Posterior vena cava (tissue), 2 donors: ENCODE results near the gene ZNF48. TPM values are rescaled to one million over a fixed set of nuclear protein-coding genes. Genes with fewer than 3 reads are reported as not detected.

Experiments
- DNase-seq: peaks from one replicate; pipeline ENCODE4 v3.0.0-alpha.2; 2020; ENCODE audit warnings: low spot score
- intact Hi-C, 2 donors: fragments of 100-400 bp; cut with DNase I; formaldehyde crosslinking; loops; one replicate each; pipeline versions ENCODE4 v1.14.1 to v1.14.2; 2022 to 2023
- long read RNA-seq, 2 donors: library from polyadenylated mRNA; unstranded; transcript quantifications; one replicate each; pipeline ENCODE4 v2.0.0, GENCODE V29; 2020 to 2021
- total RNA-seq, 2 donors: library from RNA; stranded (reverse); fragmentation: NEBNext Ultra II Directional; extraction: Animal tissue kit (Norgen Biotek cat#: 25700); gene quantifications; one replicate each; pipeline ENCODE4 v1.2.1, GENCODE V29; 2021
- donor health status: DM: yes; HTN: yes; CAD: no.
- donor health status: DM: yes; HTN: yes; CAD: no.

ZNF48 gene
- 1 to 10 TPM; 6.2 to 6.5 TPM for total RNA-seq
- long read RNA-seq, donor 1, partial matches to known transcripts, result 0 of 2 reads
- long read RNA-seq, donor 1, other reads (novel, unspliced or antisense), result 1 of 2 reads
- long read RNA-seq, donor 2, partial matches to known transcripts, result 0 of 1 reads
- long read RNA-seq, donor 2, other reads (novel, unspliced or antisense), result 1 of 1 reads

DNA sequence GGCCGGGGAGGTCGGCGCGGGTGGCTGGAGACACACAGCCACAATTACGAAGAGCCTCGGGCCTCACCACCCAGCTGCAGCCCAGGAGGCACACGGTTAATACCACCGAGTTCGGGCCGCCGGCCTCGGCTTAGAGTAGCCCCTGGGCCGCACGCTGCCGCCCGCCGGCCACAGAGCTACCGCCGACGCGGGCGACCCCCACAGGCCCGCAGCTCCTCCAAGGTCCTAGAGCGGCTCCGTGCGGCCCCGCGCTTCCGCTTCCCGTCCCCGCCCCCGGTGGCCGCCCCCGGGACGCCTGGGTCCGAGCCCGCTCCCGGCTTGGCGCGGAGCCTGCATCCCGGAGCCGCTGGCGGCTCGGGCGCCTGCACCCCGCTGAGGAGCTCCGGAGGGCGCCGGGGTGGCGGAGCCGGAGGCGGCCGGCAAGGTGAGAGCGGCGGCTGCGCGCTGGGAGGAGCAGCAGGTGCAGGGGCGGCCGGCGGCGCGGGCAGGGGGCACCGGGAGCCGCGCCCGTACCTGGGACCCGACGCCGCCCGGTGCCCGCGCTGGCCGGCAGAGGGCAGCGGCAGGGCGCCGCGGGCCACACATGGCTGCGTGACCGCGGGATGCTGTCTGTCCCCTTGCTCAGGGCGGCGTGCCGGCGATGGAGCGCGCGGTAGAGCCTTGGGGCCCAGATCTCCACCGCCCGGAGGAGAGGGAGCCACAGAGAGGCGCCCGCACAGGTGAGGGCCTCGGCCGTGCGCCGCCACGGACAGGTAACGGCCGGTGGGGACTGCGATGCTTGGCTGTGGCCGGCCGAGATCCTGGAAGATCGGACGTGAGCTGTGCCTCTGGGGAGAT lies at the start of gene ZNF48:
ZNF48 (plus strand) TSS at position 266 of the 837 bp plus-strand sequence; CDS start at position 641, 375 bp downstream.
- DNase-seq, result peak; percentile 97
- intact Hi-C loops, result no loop called here

DNA sequence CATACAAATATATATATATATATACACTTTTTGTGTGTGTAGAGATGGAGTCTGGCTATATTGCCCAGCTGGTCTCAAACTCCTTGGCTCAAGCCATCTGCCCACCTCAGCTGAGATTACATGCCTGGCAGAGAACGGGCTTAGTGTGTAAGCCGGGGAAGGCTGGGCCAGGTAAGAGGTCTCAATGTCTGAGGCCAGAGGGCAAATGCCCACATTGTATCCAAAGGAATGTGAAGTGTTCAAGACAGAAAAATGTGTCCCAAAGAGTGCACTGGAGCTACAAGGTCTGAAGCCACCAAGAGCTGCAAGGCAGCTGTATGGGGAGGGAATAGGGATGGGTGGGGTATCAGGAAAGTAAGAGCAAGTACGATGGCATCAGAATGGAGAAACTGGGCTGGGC lies 48.9 kb upstream of the ZNF48 start:
- intact Hi-C loops, result no loop called here
- no peak for DNase-seq

DNA sequence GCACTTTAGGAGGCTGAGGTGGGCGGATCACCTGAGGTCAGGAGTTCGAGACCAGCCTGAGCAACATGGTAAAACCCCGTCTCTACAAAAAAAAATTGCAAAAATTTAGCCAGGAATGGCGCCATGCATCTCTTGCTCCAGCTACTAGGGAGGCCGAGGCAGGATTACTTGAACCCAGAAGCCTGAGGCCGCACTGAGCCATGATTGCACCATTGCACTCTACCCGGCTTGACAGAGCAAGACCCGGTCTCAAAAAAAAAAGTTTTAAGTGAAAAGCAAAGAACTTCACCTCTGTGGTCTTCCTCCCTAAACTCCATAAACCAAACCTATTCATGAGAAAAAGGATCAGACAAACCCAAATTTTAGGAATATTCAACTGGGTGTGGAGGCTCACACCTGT lies 47.1 kb upstream of the ZNF48 start:
- intact Hi-C loops, result no loop called here
- DNase-seq, result peak; percentile 29

DNA sequence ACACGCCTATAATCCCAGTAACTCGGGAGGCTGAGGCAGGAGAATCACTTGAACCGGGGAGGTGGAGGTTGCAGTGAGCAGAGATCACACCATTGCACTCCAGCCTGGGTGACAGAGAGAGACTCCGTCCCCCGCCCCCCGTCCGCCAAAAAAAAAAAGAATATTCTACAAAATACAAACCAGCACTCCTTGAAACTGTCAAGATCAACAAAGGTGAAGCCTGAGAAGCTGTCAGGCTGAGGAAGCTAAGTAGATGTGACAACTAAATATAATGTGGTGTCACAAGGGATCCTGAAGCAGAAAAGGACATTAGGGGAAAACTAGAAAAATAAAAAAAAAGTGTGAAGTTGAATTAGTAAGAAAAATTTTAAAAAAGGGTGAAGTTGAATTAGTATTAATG lies 46.3 kb upstream of the ZNF48 start:
- intact Hi-C loops, result no loop called here
- no peak for DNase-seq

DNA sequence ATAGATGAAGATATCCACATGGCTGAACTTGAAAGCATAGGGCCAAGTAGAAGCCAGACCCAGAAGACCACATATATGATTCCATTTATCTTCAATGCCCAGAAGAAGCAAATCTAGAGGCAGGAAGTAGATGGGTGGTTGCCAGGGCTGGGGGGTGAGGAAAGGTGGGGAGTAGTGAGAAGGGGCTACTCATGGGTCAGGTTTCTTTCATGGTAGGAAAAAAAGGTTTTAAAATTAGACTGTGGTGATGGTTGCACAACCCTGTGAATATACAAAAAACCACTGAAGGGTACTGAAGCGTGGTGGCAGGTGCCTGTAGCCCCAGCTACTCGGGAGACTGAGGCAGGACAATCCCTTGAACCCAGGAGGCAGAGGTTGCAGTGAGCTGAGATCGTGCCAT lies 45.5 kb upstream of the ZNF48 start:
- intact Hi-C loops, result no loop called here

DNA sequence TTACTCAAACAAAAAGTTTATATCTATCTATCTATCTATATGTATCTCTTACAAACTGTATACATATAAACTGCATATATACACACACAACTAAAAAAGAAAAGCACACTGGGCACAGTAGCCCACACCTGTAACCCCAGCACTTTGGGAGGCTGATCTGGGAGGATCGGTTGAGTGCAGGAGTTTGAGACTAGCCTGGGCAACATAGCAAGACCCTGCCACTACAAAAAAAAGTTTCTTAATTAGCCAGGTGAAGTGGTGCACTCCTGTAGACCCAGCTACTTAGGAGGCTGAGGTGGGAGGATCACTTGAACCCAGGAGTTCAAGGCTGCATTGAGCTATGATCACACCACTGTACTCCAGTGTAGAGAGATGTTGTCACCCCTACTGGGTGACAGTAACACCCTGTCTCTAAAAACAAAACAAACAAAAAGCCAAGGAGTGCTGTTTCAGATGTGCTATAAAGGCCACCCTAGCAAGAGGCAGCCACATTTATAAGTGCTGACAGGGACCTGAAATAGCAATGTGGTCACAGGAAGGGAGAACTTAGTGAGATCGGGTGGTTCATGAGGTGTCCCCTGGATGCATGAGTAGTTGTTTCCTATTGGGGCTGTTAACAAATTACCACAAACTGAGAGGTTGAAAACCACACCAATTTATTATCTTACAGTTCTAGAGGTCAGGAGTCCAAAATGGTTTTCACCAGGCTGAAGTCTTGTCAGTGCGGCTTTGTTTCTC lies 44.9 kb upstream of the ZNF48 start:
- intact Hi-C loops, result no loop called here
- peak; percentile 4 for DNase-seq

More for the DNA sequence above, 45.5 kb upstream of the ZNF48 start:
- no peak for DNase-seq

DNA sequence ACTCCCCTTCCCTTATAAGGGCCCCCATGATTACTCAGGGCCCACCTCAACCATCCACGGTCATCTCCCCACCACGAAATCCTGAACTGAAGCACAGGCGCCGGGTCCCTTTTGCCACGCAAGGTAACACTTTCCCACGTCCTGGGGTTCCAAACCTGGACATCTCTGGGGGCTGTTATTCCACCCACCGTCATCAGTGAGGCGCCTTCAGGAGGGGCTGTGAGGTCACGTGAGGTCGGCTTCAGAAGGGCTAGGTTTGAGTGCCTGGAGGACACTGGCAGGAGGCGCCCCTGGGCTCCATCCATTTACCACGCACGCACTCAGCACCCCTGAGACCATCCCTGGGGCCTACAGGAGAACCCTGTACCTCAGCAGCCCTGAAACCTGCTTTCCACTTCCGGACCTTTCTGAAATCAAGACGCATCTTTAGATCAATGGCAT lies 44.2 kb upstream of the ZNF48 start:
- intact Hi-C loops, result no loop called here

DNA sequence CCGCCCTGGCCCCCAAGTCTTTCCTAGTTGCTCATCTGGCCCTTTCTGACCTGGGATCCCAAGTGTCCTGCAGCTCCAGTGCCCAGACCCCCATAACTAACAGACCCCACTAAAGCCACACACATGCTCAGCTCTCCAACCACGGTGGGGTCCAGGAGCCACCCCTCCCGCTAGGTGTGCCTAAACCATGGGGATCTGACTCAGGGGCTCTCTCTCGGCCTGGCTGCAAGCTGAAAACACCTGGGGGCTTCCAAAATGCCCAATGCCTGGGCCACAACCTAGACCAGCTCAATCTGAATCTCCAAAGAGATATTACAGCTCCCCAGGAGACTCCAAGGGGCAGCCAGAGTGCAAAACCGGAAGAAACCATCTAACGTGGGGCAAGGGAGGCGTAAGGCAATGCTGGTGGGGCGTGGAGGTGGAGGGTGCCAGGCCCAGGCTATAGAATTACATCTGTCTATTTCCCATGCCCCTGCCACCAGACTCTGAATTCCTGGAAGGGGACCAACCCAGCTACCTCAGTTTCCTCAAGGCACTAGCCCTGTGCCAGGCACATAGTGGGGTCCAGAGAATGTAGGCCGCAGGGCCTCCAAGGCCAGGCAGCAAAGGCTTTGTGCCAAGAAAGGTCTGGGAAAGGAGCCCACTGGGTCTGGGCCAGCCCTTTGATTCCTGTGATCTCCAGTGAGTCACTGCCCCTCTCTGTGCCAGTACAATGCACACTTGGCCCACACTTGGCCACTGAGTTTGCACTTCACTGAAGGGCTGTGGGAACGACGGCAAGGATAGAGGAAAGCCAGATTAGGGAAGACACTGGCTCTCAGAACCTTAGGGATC lies 43.4 kb upstream of the ZNF48 start:
- intact Hi-C loops, result no loop called here

More for the DNA sequence above, 44.2 kb upstream of the ZNF48 start:
- DNase-seq, result no peak

DNA sequence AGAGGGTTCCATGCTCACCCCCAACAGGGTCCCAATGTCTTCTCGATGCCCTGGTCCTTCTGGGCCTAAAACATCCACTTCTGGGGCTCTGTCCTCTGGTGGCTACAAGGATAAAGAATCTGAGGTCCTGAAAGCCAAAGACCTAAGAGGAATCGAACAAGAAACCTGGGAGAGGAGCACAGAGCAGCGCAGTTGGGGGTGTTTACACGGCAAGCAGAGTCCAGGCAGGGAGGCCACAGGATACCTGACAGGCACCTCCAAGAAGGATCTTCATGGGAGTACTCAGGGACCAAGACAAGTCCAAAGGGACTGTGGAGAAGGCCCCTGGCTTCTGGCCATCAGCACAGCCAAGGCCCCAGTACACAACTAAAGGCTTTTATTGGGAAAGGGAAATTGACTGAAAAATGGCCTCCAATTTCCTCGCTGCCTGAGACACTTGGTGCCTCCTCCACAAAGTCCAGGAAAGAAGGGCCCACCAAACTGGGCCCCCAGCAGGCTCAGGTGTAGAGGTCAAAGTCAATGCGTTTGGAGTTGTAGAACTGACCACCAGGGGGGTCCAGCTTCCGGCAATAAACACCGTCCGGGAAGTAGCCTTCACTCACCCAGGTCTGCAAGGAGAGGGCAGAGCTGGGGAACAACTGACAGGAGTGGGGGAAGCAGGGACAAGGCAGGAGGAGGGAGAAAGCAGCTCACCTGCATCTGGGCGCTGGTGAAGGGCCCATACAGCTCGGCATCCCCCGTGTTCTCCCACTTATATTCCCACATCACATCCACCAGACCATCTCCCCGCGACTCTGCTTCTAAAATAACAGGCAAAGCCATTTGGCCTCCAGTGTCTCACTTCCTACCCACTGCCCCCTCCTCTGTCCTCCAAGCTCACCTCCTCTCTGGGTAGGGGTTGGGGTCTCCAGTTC lies 42.5 kb upstream of the ZNF48 start:
- intact Hi-C loops, result no loop called here
- no peak for DNase-seq

More for the DNA sequence above, 43.4 kb upstream of the ZNF48 start:
- peak; percentile 94 for DNase-seq

DNA sequence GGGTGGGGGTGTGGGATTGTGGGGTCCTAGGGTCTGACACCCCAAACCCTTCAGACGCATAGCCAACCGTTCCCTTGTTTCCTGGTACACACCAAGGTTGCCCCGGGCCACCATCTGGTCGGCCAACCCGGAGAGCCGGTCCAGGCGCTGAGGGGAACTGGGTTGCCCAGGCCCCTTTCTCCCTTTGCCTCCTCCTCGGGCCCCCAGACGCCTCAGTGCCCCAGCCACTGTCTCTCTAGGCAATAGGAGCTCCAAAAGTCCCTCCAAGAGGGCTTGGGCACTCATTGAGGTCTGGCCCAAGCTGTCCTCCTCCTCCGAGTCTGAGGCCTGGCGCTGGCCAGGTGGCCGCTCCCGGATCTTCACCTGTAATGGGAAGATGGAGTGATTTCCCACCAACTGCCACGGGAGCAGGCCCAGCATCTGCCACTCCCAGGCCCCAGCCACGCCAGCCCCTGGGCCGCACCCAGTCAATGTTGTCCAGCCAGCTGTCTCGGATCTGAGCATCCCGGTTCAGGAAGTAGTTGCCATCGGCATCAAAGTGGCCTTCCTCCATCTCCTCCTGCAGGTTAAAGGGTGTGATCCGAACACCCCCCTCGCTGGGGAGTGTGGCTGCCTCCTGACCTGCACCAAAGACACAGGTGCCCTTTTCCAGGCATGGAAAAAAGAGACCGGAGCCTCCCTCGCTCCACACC lies 41.6 kb upstream of the ZNF48 start:
- no peak for DNase-seq
- intact Hi-C loops, result no loop called here

DNA sequence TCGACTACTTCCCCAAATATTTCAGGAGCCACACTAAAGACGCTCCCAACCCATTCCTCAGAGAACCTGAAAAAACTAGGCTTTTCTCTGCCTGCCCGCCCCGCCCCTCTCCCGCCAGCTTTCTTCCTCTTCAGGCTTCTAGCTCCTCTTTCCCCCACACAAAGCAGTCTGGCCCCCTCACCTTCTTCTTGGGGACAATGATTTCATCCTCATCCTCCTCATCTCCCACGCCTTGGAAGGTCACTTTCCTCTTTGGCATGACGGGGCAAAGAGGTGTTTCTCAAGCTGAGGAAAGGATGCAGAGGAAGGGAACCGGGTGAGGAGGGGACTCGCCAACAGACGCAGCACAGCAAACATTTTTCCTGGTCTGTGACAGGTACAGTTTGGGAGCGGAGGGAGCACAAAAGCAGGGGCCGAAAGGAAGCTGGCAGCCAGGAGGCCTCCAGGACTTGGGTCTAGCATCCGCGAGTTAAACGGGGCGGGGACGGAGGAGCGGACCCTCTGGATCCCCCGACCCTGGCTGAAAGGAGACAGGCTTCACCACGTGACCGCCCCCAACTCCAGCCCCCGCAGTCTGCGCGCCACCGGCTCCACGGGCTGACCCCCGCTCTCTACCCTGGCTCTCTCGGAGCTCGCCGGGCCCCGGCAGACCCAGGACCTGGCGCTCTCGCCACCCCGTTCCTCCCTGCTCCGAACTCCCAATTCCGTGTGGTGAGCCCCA lies 40.6 kb upstream of the ZNF48 start:
- no peak for DNase-seq
- intact Hi-C loops, result no loop called here

DNA sequence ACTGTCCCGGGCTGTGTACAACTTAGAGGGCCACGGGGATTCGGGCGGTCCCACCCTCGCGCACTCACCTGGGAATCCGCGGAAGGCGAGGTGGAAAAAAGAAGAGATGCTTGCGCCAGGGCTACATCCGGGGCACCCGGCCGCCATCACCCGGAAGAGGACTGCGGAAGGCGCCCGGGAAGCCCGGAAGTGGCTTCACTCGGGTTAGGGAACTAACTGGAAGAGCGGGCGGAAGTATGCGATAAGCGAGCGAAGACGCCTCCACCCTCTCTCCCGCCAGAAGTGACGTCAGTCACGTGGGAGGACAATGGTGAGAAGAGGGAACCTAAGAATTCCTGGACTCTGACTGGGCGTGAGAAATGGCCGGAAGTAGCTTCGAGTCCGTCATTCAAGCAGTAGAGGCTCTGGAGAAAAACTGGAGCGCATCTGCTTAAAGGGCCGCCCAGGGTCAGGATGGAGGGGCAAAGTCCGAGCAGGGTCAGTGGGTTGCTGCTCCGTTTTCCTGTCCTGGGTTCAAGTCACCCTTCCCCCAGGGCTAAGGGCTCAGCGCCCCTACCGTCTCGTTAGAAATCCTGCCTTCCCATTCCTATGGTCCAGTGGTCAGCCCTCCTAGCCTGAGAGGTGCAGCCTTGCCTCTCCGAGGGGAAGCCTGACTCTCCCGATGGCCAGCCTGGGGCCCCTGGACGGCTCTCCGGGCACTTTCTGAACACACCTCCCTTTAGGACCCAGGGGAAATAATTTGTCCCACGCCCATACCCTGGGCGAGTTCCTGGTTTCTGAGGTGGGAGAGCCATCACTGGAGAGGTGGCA lies 39.9 kb upstream of the ZNF48 start, which contains the start of gene CD2BP2:
CD2BP2 (minus strand) TSS at position 165 of the 810 bp plus-strand sequence. CDS start 627 bp downstream, outside the sequence.
- intact Hi-C loops, result no loop called here
- peak; percentile 99 for DNase-seq

DNA sequence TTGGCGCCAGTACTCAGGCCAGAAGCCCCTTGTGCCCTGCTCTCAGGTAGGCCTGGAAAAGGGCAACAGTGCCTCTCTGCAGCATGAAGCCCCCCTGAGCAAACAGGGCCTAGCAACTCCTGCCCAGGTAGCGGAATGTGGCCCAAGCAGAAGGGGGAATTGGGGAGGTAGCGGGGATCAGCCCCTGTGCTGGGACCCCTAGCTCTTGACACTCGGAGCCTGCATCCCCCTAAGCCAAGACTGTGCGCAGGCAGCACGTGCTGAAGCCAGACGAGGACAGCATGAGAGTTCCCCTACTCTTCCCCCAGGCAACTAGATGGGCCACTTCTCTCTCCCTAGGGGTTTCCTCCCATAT lies 39.3 kb upstream of the ZNF48 start:
- intact Hi-C loops, result no loop called here
- DNase-seq, result no peak

DNA sequence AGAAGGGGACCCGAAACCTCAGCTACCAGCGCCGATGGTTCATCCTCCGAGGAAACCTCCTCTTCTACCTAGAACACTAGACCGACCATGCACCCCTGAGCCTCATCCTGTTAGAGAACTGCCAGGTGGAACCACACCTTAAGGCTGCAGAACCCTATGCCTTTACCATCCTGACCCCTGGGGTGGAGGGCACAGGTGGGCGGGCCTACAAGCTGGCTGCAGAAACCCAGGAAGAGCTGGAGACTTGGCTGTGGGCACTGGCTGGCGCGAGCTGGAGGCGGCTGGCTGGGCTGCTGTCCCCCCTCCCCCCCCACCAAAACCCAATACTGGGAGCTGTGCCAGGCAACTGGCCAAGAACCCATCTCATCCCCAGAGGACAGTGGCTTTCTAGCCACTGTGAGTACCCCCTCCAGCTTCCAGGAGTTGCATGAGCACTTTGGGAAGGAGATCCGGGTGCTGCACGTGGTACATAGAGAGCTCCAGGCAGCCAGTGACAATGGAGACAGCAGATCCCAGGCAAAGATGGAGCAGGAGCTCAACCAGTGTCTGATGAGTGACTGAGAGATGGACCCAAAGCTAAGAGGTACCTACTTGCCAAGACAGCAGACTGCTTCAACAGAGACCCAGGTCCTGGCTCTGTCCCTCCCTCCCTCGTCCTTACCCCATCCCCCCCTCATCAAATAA lies 38.7 kb upstream of the ZNF48 start:
- intact Hi-C loops, result no loop called here

DNA sequence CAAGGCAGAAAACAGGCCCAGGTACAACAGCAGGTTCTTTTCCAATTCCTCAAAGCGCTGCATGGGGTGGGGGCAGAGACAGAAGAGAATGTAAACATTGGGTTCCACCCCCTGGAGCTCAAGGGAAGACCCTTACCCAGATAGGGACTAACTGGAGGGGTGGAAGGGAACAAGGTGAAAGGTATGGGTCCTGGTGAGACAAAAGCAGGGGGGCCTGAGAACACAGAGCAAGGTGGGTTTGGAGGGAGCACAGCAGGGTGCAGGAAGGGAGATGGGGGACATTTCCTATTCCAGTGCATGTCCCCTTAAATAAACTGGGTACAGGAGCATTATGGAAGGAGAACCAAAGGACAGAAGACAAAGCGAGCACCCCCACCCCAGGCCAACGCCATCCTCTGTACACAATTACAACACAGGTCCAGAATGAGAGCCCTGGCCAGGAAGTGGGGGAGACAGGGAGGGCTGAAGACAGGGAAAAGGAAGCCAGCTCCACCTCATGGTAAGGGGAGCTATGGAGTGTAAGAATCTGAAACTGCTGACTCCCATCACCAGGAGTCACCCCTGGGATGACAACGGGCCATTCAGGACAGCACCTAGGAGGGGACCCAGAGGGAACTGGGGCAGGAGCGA lies 38.0 kb upstream of the ZNF48 start:
- intact Hi-C loops, result no loop called here

More for the DNA sequence above, 38.7 kb upstream of the ZNF48 start:
- DNase-seq, result no peak

More for the DNA sequence above, 38.0 kb upstream of the ZNF48 start:
- DNase-seq, result no peak
